GM18505 (cell line): ENCODE data around the gene TRA2A.
A peak's percentile ranks its signal among the peaks of the same experiment; 100 is the strongest.
"Not testable (repeated sequence)": the region's sequence is repeated elsewhere in the genome, so short reads cannot be mapped to it uniquely, and the experiment has no call there.

Experiments used
- ATAC-seq: cut with Tn5 transposase; IDR thresholded peaks from one replicate; pipeline ENCODE4 v1.9.1; 2021; ENCODE audit not compliant: unreplicated experiment
- POLR2A ChIP-seq: IDR thresholded peaks from 4 replicates; pipeline ENCODE4 v1.6.1; 2011; ENCODE audit warnings: borderline replicate concordance; ENCODE audit not compliant: insufficient read depth, insufficient read length; ENCODE audit errors: extremely low read depth

TRA2A gene

GRCh38 chr7:23531050-23531793 is 559 bp downstream of the TRA2A start:
- peak; percentile 22 for ATAC-seq
- TF ChIP-seq POLR2A, result no peak

DNA sequence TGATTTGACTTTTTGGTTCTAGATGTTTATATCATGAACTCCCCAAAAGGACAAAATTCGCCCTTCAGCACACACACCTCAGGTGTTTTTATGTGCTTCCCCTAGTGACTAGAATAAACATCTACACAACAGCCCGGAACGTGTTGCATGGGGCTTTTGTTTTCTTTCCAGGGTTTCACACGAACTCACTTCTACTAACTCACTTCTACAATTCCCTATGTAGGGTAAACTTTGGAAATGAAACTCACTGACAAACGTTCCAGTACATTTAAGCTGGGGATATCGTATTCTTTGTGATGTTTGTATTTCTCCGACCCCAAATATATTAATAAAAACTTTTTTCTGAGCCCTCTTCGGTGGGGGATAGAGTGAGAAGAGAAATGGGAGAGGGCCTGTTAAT is 1.4 kb downstream of the TRA2A start:
- ATAC-seq, result no peak

GRCh38 chr7:23529262-23529859 is 2.4 kb downstream of the TRA2A start:
- no peak for TF ChIP-seq POLR2A
- no peak for ATAC-seq

More for the DNA sequence above, 1.4 kb downstream of the TRA2A start:
- TF ChIP-seq POLR2A, result no peak

- not testable (repeated sequence) for ATAC-seq
These were observed 6.2 kb downstream of the TRA2A start for GRCh38 chr7:23525611-23526010.

- TF ChIP-seq POLR2A, result no peak
- no peak for ATAC-seq
These were observed 7.3 kb downstream of the TRA2A start for GRCh38 chr7:23524473-23524872.

DNA sequence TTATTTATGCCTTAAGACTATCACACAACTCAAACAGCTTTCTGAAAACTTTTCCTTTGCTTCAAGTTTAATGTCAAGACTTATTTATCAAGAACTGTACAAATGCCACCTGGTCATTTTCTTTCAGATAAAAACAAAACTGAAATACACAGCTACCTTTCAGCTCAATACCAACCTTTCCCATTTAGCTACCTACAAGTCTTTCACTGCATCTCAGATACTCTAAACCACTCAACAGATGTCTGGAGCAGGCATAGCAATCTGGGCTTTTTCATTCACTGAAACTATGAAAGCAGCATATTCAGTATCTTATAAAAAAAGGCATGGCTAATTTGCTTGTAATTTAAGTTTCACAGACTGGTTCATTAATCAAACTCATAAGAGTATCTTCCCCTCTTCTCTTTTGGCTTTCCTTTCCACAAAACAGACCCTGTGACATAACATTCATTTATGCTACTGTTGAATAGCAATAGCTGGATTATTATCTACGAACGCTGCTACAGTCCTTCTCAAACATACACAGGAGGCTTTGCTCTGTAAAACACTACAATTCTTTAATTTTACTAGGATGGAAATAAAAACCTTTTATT is 8.2 kb downstream of the TRA2A start:
- TF ChIP-seq POLR2A, result no peak
- no peak for ATAC-seq

DNA sequence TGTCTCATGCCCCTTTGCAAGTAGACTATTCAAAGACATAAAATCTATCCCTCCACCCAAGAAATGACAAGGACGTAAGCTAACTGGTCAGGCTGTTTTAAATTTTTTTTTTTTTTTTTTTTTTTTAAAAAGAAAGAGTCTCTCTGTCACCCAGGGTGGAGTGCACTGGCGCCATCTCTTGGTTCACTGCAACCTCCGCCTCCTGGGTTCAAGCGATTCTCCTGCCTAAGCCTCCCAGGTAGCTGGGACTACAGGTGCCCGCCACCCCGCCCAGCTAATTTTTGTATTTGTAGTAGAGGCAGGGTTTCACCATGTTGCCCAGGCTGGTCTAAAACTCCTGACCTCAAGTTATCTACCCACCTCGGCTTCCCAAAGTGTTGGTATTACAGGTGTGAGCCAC is 11.2 kb downstream of the TRA2A start:
- ATAC-seq, result no peak
- TF ChIP-seq POLR2A, result no peak

DNA sequence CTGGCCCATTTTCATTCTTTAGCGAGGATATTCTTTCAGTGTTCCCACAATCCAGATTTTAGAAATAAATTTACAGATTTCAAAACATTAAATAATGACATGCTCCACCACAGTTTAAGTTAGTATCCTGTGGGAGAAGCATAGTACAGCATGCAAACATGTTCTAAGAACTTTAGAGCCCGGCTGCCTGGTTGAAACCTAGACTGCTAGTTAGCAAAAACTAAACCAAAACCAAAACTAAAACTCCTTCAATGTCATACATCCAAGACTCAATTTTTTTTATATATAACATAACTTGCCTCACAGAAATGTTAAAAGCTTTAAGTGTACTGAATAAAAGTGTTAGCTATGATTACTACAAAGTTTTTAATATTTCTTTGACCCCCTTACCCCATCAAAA is 17.0 kb downstream of the TRA2A start:
- TF ChIP-seq POLR2A, result no peak
- ATAC-seq, result no peak

DNA sequence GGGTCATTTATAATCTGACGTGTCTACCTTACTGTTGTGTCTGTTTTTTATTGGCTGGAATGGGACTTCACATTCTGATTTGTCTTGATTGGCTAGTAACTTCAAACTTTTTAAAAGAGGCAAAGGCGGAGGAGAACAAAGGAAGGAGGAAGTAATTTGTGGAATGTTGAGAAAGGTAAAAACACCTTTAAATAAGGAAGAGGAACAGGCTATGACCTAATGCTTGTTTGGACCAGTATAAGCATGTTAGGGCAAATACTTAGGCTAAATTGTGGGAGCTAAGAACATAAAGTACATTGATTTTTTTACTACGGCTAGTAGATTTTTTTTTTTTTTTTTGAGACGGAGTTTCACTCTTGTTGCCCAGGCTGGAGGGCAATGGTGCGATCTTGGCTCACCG is 18.0 kb downstream of the TRA2A start:
- ATAC-seq, result not testable (repeated sequence)

- ATAC-seq, result no peak
- no peak for TF ChIP-seq POLR2A
These were observed 37.8 kb downstream of the TRA2A start for GRCh38 chr7:23494009-23494408.

GRCh38 chr7:23491502-23491901 is 40.3 kb downstream of the TRA2A start:
- TF ChIP-seq POLR2A, result no peak
- no peak for ATAC-seq

- TF ChIP-seq POLR2A, result peak; percentile 71
- ATAC-seq, result peak; percentile 84
These were observed 41.2 kb downstream of the TRA2A start for GRCh38 chr7:23490357-23491135.

- ATAC-seq, result not testable (repeated sequence)
These were observed 43.1 kb downstream of the TRA2A start for GRCh38 chr7:23488714-23489113.

DNA sequence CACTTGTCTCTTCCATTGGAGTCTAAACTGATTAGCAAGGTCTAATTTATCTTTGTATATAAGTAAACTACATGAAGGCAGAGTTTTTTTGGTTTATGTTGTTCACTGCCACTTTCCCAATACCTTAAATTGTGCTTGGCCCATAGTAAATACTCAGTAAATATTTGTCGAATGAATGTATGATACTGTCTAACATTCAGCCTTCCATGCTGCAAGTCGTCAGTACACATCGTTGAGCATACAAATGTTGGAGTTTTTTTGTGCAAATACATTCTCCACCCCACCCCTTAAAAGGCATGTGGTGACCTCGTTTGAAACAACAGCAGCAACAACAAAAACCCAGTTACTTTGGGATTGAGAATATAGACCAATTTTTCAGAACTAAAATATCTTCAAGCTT is 44.1 kb downstream of the TRA2A start:
- no peak for TF ChIP-seq POLR2A
- ATAC-seq, result no peak

DNA sequence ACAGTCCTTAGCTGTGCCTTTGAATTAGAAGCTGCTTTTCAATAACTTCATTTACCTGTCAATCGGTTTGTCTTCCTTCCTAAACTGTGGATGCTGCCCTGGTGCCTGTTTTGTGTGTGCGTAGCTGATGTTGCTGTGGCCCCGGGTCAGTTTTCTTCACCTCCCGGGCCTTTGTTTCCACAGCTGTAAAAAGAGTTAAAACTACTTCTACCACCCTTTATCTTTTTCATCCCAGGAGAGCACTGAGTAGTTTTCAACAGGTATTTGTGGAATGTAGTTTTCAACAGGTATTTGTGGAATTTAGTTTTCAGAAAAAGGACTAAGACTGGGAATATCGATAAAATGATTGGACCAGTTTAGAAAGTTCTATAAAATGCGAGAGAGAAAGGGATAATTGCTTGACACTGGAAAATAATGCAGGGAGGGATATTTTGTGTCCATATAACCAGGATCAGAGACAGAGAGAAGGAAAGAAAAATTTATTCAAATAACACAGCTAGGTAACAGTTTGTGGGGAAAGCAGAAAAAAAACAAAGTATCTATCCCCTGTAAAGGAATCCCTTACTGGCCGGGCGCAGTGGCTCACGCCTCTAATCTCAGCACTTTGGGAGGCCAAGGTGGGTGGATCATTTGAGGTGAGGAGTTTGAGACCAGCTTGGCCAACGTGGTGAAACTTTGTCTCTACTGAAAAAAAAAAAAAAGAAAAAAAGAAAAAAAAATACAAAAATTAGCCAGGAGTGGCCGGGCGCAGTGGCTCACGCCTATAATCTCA is 45.6 kb downstream of the TRA2A start:
- TF ChIP-seq POLR2A, result no peak
- no peak for ATAC-seq
